HCT116 (cell line): ENCODE measurements around the gene CAPZB.

Experiments
- ATF3 ChIP-seq: IDR thresholded peaks from 2 replicates; pipeline ENCODE4 v1.6.1; 2012
- CEBPB ChIP-seq: IDR thresholded peaks from 2 replicates; pipeline ENCODE4 v1.6.1; 2012; ENCODE audit warnings: low read depth
- CTCF ChIP-seq, 3 experiments: fragments of 200-600 bp in 1 of 3; sonication (generic) in 1 of 3; IDR thresholded peaks in 2 of 3; conservative IDR thresholded peaks in 1 of 3; 2 replicates each; pipeline ENCODE4 v1.5.1; 2012 to 2017; ENCODE audit warnings: low read depth in 2 of 3, low read length in 2 of 3, antibody characterized with exemption in 1 of 3, borderline replicate concordance in 1 of 3, control low read depth in 1 of 3, mild to moderate bottlenecking in 1 of 3, mixed read lengths in 1 of 3, mixed run types in 1 of 3, moderate library complexity in 1 of 3; ENCODE audit not compliant: insufficient read depth in 1 of 3
- EZH2 ChIP-seq: fragments of 200-600 bp; sonication (generic); IDR thresholded peaks from 2 replicates; pipeline ENCODE4 v1.6.1; 2017; ENCODE audit warnings: antibody characterized with exemption, mixed run types
- MAX ChIP-seq: IDR thresholded peaks from 2 replicates; pipeline ENCODE4 v1.6.1; 2012
- POLR2A ChIP-seq: IDR thresholded peaks from 2 replicates; pipeline ENCODE4 v1.7.0; 2011; ENCODE audit warnings: borderline replicate concordance; ENCODE audit not compliant: insufficient read depth, insufficient read length; ENCODE audit errors: extremely low read depth
- POLR2AphosphoS5 ChIP-seq: IDR thresholded peaks from 2 replicates; pipeline ENCODE4 v1.6.1; 2011; ENCODE audit warnings: mild to moderate bottlenecking, low read depth, low read length, moderate library complexity
- SP1 ChIP-seq: IDR thresholded peaks from 2 replicates; pipeline ENCODE4 v1.6.1; 2012; ENCODE audit warnings: low read depth
- SRF ChIP-seq: IDR thresholded peaks from 2 replicates; pipeline ENCODE4 v1.6.1; 2012; ENCODE audit warnings: low read depth
- ZFX ChIP-seq: fragments of 450-650 bp; IDR thresholded peaks from 2 replicates; pipeline ENCODE4 v1.6.1; 2017
- ZNF274 ChIP-seq: fragments of 200-500 bp; sonication (Bioruptor generic); IDR thresholded peaks from 2 replicates; pipeline ENCODE4 v1.6.1; 2014; ENCODE audit warnings: mild to moderate bottlenecking, low read depth, low read length, inconsistent platforms
- TF ChIP-seq, protein P1 (sequence below): IDR thresholded peaks from 2 replicates; pipeline ENCODE4 v1.6.1; 2011; ENCODE audit warnings: mild to moderate bottlenecking, low read length, moderate library complexity; ENCODE audit not compliant: insufficient replicate concordance; ENCODE audit errors: extremely low read depth

- TF ChIP-seq CTCF (IDR thresholded peaks at IDR 0.05 in 2 of 3, conservative IDR thresholded peaks at IDR 0.05 in 1 of 3; ENCODE audit: borderline replicate concordance in 1 of 3, insufficient read depth in 1 of 3, low read depth in 2 of 3, low read length in 2 of 3): no peak
- TF ChIP-seq POLR2A: no peak
- no peak for TF ChIP-seq ZNF274
- TF ChIP-seq ATF3: no peak
- no peak for TF ChIP-seq POLR2AphosphoS5
- TF ChIP-seq EZH2: no peak
- no peak for TF ChIP-seq MAX
- no peak for TF ChIP-seq CEBPB
- TF ChIP-seq ZFX: no peak
- no peak for TF ChIP-seq SRF
- TF ChIP-seq SP1: no peak
- TF ChIP-seq, protein P1, sequence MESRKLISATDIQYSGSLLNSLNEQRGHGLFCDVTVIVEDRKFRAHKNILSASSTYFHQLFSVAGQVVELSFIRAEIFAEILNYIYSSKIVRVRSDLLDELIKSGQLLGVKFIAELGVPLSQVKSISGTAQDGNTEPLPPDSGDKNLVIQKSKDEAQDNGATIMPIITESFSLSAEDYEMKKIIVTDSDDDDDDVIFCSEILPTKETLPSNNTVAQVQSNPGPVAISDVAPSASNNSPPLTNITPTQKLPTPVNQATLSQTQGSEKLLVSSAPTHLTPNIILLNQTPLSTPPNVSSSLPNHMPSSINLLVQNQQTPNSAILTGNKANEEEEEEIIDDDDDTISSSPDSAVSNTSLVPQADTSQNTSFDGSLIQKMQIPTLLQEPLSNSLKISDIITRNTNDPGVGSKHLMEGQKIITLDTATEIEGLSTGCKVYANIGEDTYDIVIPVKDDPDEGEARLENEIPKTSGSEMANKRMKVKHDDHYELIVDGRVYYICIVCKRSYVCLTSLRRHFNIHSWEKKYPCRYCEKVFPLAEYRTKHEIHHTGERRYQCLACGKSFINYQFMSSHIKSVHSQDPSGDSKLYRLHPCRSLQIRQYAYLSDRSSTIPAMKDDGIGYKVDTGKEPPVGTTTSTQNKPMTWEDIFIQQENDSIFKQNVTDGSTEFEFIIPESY: no peak
Measured at GRCh38 chr1:19515201-19515600, 29.9 kb upstream of the CAPZB start.
